Astrocyte (in vitro differentiated cells and primary cell): ENCODE results near the gene TUBB4B.

ENCODE experiments used
- EZH2 ChIP-seq: IDR thresholded peaks from 2 replicates; pipeline ENCODE4 v1.6.1; 2012; ENCODE audit warnings: mild to moderate bottlenecking, low read length, inconsistent platforms; ENCODE audit not compliant: insufficient read depth
- TF ChIP-seq, protein P1 (sequence below): IDR thresholded peaks from 2 replicates; pipeline ENCODE4 v1.5.1; 2011; ENCODE audit warnings: low read depth, mild to moderate bottlenecking, inconsistent platforms, low read length, moderate library complexity; ENCODE audit not compliant: insufficient read depth

DNA sequence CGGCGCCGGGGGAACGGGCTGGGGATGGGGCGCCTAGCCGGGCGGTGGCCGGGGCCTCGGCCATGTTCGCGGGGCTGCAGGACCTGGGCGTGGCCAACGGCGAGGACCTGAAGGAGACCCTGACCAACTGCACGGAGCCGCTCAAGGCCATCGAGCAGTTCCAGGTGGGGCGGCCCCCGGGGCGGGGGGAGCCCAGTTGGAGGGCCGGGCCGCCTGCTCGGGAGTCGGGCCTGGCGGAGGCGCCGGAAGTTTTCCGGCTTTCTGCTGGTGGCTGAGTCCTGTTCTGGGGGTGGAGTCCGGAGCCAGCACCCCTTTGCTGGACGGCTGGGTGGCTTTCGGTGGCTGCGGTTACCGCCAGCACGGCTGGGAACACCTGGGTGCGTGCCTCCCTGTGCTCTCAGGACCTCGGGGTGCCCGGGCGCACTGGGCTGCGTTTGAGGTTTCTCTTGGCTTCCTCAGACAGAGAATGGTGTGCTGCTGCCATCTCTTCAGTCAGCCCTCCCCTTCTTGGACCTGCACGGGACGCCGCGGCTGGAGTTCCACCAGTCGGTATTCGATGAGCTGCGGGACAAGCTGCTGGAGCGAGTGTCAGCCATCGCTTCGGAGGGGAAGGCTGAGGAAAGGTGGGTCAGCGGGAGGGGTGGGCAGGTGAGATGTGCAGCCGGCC is 14.5 kb downstream of the TUBB4B start:
- TF ChIP-seq, protein P1, sequence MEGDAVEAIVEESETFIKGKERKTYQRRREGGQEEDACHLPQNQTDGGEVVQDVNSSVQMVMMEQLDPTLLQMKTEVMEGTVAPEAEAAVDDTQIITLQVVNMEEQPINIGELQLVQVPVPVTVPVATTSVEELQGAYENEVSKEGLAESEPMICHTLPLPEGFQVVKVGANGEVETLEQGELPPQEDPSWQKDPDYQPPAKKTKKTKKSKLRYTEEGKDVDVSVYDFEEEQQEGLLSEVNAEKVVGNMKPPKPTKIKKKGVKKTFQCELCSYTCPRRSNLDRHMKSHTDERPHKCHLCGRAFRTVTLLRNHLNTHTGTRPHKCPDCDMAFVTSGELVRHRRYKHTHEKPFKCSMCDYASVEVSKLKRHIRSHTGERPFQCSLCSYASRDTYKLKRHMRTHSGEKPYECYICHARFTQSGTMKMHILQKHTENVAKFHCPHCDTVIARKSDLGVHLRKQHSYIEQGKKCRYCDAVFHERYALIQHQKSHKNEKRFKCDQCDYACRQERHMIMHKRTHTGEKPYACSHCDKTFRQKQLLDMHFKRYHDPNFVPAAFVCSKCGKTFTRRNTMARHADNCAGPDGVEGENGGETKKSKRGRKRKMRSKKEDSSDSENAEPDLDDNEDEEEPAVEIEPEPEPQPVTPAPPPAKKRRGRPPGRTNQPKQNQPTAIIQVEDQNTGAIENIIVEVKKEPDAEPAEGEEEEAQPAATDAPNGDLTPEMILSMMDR: no peak
- TF ChIP-seq EZH2: no peak
